GM21825 (cell line): Measurements from ENCODE around the gene TBX21.

Source experiments
- ATAC-seq: cut with Tn5 transposase; IDR thresholded peaks from one replicate; pipeline ENCODE4 v1.9.1; 2021; ENCODE audit warnings: mild to moderate bottlenecking, moderate library complexity; ENCODE audit not compliant: unreplicated experiment

TBX21 gene

GRCh38 chr17:47697906-47698711 lies 34.9 kb upstream of the TBX21 start:
- ATAC-seq = no peak

DNA sequence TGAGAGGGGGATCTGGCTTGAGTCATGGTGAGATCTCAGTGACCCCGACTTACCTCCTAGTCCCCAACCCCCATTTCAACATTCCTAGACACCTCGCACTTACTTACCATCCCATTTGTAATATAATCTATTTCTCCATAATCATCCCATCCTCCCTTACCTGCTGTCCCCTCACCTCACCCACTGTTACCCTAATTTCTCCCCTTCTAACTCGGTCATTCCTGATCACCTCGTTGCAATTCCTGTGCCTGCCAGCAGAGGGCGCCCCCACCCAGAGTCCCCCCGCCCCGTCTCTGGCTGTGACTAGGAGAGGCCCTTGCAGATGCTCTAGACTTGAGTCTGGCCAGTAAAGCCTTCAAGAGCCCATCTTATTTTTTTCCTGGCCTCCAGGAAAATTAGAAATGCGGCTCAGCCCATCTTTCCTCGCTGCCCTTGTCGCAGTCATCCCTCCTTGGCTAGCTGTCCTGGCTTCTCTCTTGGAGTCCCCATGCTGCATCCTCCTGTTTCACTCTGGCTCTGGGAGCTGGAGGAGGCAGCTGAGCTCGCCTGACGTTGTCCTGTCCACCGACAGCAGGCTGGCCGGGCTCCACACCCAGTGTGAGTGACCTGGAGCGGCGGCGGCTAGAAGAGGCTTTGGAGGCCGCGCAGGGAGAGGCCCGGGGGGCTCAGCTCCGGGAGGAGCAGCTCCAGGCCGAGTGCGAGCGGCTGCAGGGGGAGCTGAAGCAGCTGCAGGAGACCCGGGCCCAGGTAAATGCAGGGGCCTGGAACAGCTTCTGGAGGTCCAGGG lies 34.1 kb upstream of the TBX21 start:
- no peak for ATAC-seq

GRCh38 chr17:47699536-47699840 lies 33.5 kb upstream of the TBX21 start:
- ATAC-seq = no peak

DNA sequence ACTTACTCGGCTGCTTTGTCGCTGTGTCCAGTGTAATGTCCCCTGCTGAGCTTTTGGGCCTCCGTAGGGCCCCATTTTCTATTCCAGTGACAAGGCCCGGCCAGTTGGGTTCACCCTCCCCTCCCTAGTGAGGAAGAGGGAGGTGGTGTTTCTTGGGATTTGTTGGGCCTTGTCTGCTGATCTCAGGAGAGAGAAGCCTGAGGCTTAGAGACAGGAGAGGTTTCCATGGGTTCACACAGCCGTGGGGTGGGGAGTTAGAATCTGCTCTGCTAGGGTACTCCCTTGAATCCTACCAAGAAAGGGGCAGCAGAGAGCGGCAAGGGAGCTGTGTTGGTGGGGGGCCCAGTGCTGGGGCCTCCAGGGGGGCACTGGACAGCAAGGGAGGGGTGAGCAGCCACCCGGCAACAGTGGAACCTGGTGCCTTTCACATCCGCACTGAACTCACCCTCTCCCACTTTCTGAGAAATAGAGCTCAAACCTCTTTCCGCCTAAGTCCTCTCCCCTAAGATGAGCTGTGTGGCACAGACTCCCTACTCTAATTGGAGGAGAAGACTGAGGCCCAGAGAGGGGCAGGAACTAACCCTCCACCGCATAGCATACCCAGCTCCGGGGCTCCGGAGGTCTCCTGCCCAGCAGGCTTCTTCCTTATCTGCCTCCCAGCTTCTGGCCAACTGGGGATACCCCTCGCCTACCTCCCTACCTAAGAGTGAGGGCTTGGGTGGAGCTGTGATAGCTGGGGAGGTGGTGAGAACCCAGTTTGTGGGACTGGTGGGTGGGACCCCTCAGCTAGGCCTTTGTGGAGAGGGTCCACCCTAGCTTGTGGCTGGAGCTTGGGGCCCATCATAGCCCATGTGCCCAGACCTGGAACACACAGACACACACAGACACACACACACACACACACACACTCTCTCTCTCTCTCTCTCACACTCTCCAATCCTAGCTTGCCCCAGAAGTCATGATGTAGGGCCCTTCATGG lies 32.3 kb upstream of the TBX21 start:
- ATAC-seq = no peak

GRCh38 chr17:47701608-47702007 lies 31.4 kb upstream of the TBX21 start:
- no peak for ATAC-seq

DNA sequence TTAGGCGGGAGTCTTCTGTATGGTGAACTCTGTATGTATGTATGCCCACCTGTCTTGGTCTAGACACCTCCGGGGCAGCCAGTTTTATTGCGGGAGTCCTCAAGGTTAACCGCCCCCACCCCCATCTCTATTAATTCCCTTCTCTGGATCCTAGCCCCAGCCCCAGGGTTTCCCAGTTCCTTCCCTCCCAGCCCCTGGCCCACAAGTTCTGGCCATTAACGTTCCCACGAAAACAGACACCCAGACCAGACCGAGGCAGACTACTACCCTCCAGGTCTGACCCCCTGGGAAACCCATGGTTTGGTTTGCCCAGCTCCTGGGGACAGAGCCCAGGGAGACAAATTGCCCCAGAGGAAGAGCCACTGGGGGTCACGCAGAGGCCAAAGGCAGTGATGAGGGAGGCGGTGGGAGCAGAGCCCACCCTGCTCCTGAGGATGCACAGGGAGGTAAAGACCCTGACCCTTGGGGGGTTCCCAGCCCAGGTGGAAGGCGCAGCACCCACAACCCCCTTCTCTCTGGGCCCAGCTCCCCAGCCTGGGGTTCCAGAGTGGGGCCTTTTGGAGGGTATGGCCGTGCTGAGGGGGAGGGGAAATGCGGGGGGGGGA lies 30.5 kb upstream of the TBX21 start:
- ATAC-seq = no peak

- ATAC-seq = no peak
Measured at GRCh38 chr17:47703191-47703591, 29.8 kb upstream of the TBX21 start.

GRCh38 chr17:47703671-47704070 lies 29.4 kb upstream of the TBX21 start:
- ATAC-seq = no peak

GRCh38 chr17:47704116-47704515 lies 28.9 kb upstream of the TBX21 start:
- ATAC-seq = no peak

GRCh38 chr17:47704736-47705135 lies 28.3 kb upstream of the TBX21 start:
- no peak for ATAC-seq

GRCh38 chr17:47705536-47706530 lies 27.2 kb upstream of the TBX21 start:
- no peak for ATAC-seq

- no peak for ATAC-seq
Measured at GRCh38 chr17:47707056-47707804, 25.8 kb upstream of the TBX21 start.

DNA sequence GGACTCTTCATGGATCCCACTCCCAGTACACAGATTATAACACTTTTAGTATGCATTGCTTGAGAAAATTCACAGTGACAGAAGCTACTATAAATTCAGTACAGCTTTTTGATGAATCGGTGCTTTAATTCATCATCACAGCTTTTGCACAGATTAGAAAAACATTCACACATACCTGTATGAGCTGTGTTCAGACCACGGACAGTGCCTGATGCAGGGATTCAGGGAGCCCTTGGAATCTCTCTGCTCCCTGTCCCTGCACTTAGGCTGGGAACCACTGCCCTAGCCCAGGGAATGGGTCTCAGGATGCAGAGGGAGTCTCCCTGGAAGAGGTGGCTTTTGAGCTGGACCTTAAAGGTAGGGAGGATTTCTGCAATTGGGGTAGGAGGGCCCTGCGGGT lies 25.2 kb upstream of the TBX21 start:
- no peak for ATAC-seq

GRCh38 chr17:47708312-47708863 lies 24.6 kb upstream of the TBX21 start:
- ATAC-seq = no peak

GRCh38 chr17:47708864-47709541 lies 24.0 kb upstream of the TBX21 start:
- no peak for ATAC-seq

DNA sequence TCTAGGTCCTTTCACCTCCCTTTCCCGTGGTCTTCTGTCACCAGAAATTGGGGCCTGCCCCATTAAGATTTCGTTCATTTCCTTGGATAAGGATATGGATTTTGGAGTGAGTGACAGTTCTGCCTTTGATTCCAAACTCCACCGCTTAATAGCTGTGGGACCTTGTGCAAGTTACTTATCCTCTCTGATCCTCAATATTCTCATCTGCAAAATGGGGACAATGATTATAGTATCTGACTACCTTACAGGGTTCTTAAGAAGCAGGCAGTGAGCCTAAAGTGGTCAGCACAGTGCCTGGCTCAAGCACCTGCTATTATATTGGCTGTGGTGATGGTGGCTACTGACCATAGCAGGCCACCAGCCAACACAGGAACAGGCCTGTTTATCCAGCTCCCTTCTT lies 23.4 kb upstream of the TBX21 start:
- ATAC-seq = no peak

GRCh38 chr17:47711366-47712099 lies 21.5 kb upstream of the TBX21 start:
- no peak for ATAC-seq
